Stimulated activated CD4-positive, alpha-beta T cell treated with anti-CD3 and anti-CD28 coated beads, Interleukin-1b, Interleukin-23, amount 100 ng/mL, for 4 hours (primary cell): ENCODE results near the gene MRM2.

Source experiments
- DNase-seq, 2 donors: peaks; one replicate each; pipeline ENCODE4 v3.0.0-alpha.2; 2020; ENCODE audit warnings: low read depth in 2 of 2

MRM2 gene

GRCh38 chr7:2203766-2204300 is 38.2 kb downstream of the MRM2 start:
- no peak for DNase-seq

DNA sequence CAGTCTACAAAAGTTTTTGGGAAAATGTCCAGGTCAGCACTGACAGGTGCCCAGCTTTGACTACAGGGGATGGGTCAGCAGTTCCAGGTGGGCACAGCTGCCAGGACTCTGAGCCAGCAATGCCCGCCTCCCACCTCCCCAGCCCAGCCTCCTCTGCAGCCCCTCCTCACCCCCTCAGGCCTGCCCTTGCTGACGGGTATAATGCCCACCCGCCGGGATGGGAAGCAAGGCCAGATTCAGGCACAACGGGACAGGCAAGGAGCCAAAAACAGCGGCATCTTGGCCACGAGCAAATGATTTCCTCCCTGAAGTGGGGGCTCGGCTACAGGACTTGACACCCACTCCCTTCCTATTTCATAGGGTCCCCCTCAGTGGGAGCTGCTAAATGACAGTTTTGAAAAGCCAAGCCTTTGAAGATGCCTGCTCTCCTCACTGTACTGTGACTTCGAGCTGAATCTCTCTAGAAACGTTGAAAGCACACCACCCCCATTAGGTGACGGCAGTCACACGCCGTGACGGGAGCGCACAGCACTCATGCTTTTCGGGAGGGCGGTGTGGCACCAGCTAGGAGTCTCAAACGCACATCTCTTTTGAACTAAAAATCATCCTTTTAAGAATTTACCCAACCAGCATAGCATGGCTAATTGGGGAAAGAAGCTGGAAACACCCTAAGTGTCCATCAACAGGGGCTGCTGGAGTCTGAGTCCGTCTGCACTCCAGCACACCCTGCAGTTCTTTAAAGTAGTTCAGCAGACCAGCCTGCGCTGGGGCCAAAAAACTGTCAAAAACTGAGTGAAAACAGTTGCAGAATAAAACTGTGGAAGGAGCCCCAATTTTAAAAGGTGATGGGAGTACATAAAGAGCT is 38.9 kb downstream of the MRM2 start:
- no peak for DNase-seq

- DNase-seq, result no peak
Measured at GRCh38 chr7:2202361-2202761, 39.6 kb downstream of the MRM2 start.

GRCh38 chr7:2201686-2202360 is 40.2 kb downstream of the MRM2 start:
- no peak for DNase-seq

GRCh38 chr7:2201128-2201527 is 40.9 kb downstream of the MRM2 start:
- DNase-seq, result no peak

GRCh38 chr7:2200584-2200980 is 41.4 kb downstream of the MRM2 start:
- DNase-seq, result no peak

- no peak for DNase-seq
Measured at GRCh38 chr7:2199956-2200583, 41.9 kb downstream of the MRM2 start.

GRCh38 chr7:2199528-2199927 is 42.5 kb downstream of the MRM2 start:
- DNase-seq, result no peak

DNA sequence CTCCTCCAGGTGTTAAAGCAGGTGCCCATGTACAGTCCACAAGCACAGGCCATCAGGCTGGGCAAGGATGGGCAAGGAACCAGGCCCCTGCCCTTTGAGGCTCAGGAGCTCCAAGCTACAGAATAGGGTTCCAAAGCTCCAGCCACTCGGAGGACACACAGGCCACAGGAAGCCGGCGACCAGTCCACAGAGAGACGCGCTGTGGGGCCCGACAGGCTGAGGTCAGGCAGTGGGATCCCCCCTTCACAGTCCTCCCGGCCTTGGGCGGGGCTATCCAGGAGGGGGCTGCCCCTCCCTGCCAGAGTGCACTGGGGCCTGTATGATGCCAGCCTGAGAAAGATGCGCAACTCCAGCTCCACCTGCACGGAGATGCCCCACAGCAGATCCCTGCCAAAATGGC is 43.2 kb downstream of the MRM2 start:
- no peak for DNase-seq

DNA sequence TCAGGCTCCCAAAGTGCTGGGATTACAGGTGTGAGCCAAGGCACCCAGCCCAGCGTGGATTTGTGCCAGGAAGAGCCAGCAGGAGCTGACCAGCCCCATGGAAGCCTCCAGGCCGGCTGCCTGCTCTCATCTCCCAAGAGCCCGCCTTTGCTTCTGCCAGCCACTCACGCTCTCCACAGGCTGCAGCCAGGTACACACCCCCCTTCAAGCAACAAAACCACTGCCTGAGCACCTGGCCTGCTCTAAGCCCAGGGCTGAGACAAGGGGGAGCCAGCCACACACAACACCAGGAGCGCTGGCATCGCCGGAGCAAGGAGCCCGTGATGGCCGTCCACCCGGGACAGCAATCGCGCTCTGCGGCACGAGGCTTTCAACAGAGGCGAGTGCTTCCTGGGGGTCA is 43.8 kb downstream of the MRM2 start:
- DNase-seq, result no peak

- DNase-seq, result no peak
Measured at GRCh38 chr7:2197436-2198155, 44.4 kb downstream of the MRM2 start.

DNA sequence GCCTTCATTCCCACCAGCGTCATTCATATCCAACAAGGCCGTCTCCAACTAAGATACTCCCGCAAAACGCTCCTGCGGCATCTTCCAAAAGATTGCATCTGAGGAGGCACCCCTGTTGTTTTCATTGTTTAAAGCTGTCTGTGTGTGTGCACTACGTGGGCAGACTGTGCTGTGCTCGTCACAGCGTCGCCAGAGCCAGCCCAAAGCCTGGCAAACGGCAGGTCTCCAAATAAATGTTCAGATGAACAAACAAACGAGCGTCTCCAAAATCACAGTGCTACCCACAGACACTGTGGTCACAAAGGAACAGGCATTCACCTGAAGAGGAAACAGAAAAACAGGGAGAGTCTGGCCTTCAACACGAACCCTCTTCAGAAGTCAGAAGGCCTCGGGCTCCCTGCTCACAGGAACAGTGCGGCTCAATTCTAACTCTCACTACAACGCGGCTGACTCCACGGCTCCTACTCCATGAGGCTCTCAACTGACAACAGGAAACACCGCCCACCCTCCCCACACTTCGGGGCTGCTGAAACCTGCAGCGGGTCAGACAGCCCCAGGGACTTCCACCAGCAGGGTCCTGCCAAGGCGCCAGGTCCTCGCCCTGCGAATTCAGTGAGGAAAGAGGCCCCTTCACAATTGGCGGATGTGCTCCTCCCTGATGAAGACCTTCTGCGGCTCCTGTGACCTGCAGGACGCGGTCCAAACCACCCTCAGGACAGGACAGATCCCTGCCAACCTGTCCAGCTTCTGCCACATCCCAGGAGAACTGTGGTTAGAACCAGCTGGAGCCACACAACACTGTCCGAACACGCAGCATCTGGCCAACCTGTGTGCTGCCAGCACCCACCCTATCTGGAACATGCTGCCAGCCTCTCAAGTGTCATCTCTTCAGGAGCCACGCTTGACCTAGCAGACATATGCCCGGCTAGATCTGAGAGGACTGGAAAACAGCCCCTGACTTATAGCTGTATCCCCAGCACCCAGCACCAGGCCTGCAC is 45.3 kb downstream of the MRM2 start:
- no peak for DNase-seq

DNA sequence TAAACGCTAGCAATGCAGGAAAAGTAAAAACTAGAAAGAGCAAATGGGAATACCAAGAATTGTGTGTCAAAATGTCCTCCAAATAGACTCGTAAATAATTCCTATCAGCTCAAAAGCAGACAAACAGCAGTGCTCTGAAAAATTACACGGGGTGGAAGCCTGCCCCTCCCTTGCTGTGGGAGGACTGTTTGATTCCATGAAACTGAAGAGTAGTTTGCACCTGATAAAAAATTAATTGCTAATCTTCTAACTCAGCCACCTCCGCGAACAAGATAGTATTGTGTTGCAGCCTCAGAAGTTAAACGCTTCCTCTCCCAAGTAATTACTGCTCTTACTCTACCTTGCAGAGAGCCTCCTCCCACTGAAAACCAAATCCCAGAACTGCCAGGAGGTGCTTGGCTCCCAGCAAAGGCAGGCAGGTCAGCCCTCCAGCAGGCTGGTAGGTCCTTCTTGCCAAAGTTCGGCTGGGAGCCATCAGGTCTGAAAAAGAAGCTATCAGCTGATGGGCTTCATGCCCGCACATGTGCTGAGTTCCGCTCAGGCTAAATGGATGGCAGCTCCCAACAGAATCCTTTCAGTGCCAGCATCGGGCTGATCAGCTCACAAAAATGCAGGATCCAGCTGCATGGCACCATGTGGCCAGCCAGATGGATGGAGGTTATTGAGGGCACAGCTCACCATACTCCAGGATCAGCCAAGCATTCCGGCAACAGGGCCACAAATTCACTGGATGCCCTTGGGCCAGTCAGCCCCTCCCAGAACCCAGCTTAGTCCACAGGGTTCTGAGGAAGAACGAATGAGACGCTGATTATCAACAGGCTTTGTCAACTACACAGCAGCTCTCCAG is 46.4 kb downstream of the MRM2 start:
- no peak for DNase-seq

DNA sequence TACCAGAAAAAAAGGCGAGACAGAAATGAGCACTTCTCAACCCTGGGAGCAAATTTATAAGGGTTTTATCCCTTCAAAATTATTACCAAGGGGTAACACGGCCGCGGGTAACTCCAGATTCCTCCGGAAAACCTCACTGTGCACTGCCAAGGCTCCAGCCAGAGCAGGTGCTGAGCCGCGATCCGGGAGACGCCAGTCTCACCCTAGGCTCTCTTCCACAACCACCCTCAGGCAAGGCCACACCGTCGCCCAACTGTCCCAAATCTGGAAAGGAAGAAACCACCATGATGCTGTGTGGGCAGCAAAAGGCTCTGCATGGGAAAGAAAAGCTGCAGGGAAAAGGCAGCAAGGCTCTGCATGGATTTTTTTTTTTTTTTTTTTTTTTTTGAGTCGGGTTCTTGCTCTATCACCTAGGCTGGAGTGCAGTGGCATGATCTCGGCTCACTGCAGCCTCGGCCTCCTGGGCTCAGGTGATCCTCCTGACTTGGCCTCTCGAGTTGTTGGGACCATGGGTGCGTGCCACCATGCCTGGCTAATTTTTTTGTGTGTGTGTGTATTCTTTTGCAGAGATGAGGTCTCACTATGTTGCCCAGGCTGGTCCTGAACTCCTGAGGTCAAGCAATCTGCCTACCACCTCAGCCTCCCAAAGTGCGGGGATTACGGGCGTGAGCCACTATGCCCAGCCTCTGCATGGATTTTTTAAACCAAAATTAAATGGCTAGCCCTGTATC is 48.3 kb downstream of the MRM2 start:
- no peak for DNase-seq

GRCh38 chr7:2192831-2193534 is 49.0 kb downstream of the MRM2 start:
- no peak for DNase-seq

GRCh38 chr7:2191016-2191415 is 51.0 kb downstream of the MRM2 start:
- no peak for DNase-seq

GRCh38 chr7:2190531-2190930 is 51.5 kb downstream of the MRM2 start:
- no peak for DNase-seq

GRCh38 chr7:2186166-2186565 is 55.8 kb downstream of the MRM2 start:
- no peak for DNase-seq
